NCI-H2227 treated with DMSO at 0.1 percent for 48 hours (cell line): ENCODE data around the gene PLCXD3.
A peak's percentile ranks its signal among the peaks of the same experiment; 100 is the strongest.
"Not testable (repeated sequence)": the region's sequence is repeated elsewhere in the genome, so short reads cannot be mapped to it uniquely, and the experiment has no call there.

Source experiments
- DNase-seq: peaks from one replicate; lab custom pipeline; 2025; lab: John Stamatoyannopoulos, UW

Gene PLCXD3

GRCh38 chr5:41493490-41494126, 16.8 kb downstream of the PLCXD3 start:
- not testable (repeated sequence) for DNase-seq

GRCh38 chr5:41485533-41485932, 24.9 kb downstream of the PLCXD3 start:
- no peak for DNase-seq

GRCh38 chr5:41482715-41483114, 27.7 kb downstream of the PLCXD3 start:
- DNase-seq = no peak

- DNase-seq = no peak
These were observed 28.2 kb downstream of the PLCXD3 start for GRCh38 chr5:41482173-41482572.

GRCh38 chr5:41471571-41472208, 38.7 kb downstream of the PLCXD3 start:
- DNase-seq = not testable (repeated sequence)

GRCh38 chr5:41465493-41466171, 44.8 kb downstream of the PLCXD3 start:
- peak; percentile 36 for DNase-seq

GRCh38 chr5:41459557-41459956, 50.8 kb downstream of the PLCXD3 start:
- DNase-seq = no peak

- DNase-seq = no peak
These were observed 53.3 kb downstream of the PLCXD3 start for GRCh38 chr5:41457094-41457493.

- DNase-seq = no peak
These were observed 57.9 kb downstream of the PLCXD3 start for GRCh38 chr5:41452506-41452905.

GRCh38 chr5:41447650-41448510, 62.5 kb downstream of the PLCXD3 start:
- peak; percentile 97 for DNase-seq

- no peak for DNase-seq
These were observed 64.4 kb downstream of the PLCXD3 start for GRCh38 chr5:41445937-41446563.

GRCh38 chr5:41435276-41435675, 75.1 kb downstream of the PLCXD3 start:
- DNase-seq = no peak

- DNase-seq = no peak
These were observed 76.7 kb downstream of the PLCXD3 start for GRCh38 chr5:41433552-41434181.

GRCh38 chr5:41432481-41433253, 77.7 kb downstream of the PLCXD3 start:
- no peak for DNase-seq

- no peak for DNase-seq
These were observed 82.9 kb downstream of the PLCXD3 start for GRCh38 chr5:41427505-41427904.

GRCh38 chr5:41425736-41426135, 84.7 kb downstream of the PLCXD3 start:
- DNase-seq = no peak

- no peak for DNase-seq
These were observed 89.8 kb downstream of the PLCXD3 start for GRCh38 chr5:41420492-41421067.

- DNase-seq = no peak
These were observed 92.0 kb downstream of the PLCXD3 start for GRCh38 chr5:41418220-41419031.

- no peak for DNase-seq
These were observed 94.1 kb downstream of the PLCXD3 start for GRCh38 chr5:41416336-41416735.
